DMS153 treated with DMSO at 0.1 percent for 48 hours (cell line): Measurements from ENCODE around the gene TKT.
"Not testable (repeated sequence)": the region's sequence is repeated elsewhere in the genome, so short reads cannot be mapped to it uniquely, and the experiment has no call there.

Experiments
- DNase-seq: peaks from one replicate; lab custom pipeline; 2025; ENCODE audit not compliant: unreplicated experiment; lab: John Stamatoyannopoulos, UW

TKT gene

GRCh38 chr3:53255775-53256703 lies at the start of gene TKT:
Gene TKT (minus strand): TSS chr3:53256022. CDS start chr3:53255942, 80 bp downstream.
- peak; percentile 20 for DNase-seq

- DNase-seq, result no peak
These were observed 48.1 kb upstream of the TKT start for GRCh38 chr3:53303957-53304356.

- no peak for DNase-seq
These were observed 47.7 kb upstream of the TKT start for GRCh38 chr3:53303549-53303948.

GRCh38 chr3:53300826-53301225 lies 45.0 kb upstream of the TKT start:
- no peak for DNase-seq

- not testable (repeated sequence) for DNase-seq
These were observed 43.8 kb upstream of the TKT start for GRCh38 chr3:53299611-53300023.

GRCh38 chr3:53295410-53295809 lies 39.6 kb upstream of the TKT start:
- DNase-seq, result no peak

GRCh38 chr3:53293867-53294266 lies 38.0 kb upstream of the TKT start:
- no peak for DNase-seq

- no peak for DNase-seq
These were observed 32.4 kb upstream of the TKT start for GRCh38 chr3:53288214-53288613.

- no peak for DNase-seq
These were observed 31.4 kb upstream of the TKT start for GRCh38 chr3:53287131-53287629.

- no peak for DNase-seq
These were observed 30.9 kb upstream of the TKT start for GRCh38 chr3:53286727-53287126.

GRCh38 chr3:53282581-53282980 lies 26.8 kb upstream of the TKT start:
- no peak for DNase-seq

GRCh38 chr3:53278667-53279066 lies 22.8 kb upstream of the TKT start:
- DNase-seq, result no peak

- no peak for DNase-seq
These were observed 19.2 kb upstream of the TKT start for GRCh38 chr3:53274938-53275605.

GRCh38 chr3:53273146-53273670 lies 17.4 kb upstream of the TKT start:
- no peak for DNase-seq

GRCh38 chr3:53269888-53270880 lies 14.4 kb upstream of the TKT start:
- peak; percentile 30 for DNase-seq

GRCh38 chr3:53269193-53269592 lies 13.4 kb upstream of the TKT start:
- DNase-seq, result not testable (repeated sequence)

GRCh38 chr3:53267766-53268165 lies 11.9 kb upstream of the TKT start:
- DNase-seq, result no peak

GRCh38 chr3:53264718-53265117 lies 8.9 kb upstream of the TKT start:
- no peak for DNase-seq

GRCh38 chr3:53263907-53264306 lies 8.1 kb upstream of the TKT start:
- no peak for DNase-seq

GRCh38 chr3:53261712-53262111 lies 5.9 kb upstream of the TKT start:
- no peak for DNase-seq
